Measurements from ENCODE around the gene IFNA2.
"Not testable (repeated sequence)": the region's sequence is repeated elsewhere in the genome, so short reads cannot be mapped to it uniquely, and the experiment has no call there.

The IFNA2 gene

DNA sequence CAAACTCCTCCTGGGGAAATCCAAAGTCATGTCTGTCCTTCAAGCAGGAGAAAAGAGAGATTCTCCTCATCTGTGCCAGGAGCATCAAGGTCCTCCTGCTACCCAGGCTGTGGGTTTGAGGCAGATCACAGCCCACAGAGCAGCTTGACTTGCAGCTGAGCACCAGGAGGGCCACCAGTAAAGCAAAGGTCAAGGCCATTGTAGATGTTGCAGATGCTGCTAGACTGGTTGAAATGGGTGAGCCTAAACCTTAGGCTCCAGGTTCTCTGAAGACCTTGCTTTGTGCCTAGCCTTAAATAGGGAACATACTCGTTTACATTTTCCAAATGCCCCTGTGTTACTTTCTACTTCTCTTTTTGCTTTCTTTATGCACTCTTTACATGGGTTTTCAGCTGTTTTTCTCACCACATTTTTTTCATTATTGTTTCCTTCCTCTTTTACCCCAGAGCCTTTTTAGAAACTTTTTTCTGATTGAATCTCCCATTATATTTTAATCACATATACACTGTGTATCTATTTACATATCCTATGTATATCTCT, at the start of gene IFNA2:
Gene IFNA2, minus strand, starts transcription at position 268 of the 540 bp plus-strand sequence. Its CDS starts 69 bp downstream, at position 199.
- no peak for DNase-seq (ENCODE audit: low read depth)

DNA sequence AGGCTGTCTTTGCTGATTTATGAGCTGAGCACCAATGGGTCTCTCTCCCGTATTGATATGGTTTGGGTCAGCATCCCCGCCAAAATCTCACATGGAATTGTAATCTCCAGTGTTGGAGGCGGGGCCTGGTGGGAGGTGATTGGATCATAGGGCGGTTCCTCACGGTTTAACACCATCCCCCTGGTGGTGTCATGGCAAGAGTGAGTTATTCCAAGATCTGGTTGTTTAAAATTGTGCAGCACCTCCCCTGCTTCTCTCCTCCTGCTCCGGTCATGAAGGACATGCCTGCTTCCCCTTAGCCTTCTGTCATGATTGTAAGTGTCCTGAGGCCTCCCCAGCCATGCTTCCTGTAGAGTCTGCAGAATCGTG, 49.8 kb upstream of the IFNA2 start:
- not testable (repeated sequence) for DNase-seq (ENCODE audit: low read depth)

DNA sequence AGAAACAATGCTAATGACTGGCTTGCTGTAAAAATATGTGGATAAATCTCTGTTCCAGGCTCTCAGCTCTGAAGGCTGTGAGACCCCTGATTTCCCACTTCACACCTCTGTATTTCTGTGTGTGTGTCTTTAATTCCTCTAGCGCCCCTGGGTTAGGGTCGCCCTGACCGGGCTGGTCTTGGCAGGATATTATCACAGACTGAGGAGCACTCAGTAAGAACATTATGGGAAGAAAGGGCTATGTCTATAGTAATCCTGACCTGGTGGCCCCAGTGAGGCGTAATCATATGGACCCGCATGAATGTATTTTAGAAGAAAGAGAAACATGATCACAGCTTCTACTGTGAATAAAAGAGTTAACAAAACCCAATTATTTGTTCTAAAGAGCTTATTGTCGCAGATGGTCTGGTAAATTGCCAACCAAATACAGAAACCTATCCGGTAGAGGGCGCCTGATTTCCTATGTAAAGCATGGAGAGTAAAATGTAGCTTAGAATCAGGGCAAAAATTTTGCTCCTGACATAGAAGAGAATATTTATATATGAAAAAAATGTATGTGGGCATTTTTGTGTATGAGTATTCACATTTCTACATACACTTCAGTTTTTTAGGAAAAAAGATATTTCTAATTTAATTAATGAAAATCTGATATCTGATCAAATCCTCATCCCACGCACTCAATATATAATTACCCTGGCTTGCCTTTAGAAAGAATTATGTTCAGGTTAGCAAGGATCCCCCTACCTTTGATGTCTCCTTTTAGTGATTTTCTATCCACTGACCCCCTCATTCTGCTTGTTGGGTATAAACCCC, 49.2 kb upstream of the IFNA2 start:
- no peak for DNase-seq (ENCODE audit: low read depth)

DNA sequence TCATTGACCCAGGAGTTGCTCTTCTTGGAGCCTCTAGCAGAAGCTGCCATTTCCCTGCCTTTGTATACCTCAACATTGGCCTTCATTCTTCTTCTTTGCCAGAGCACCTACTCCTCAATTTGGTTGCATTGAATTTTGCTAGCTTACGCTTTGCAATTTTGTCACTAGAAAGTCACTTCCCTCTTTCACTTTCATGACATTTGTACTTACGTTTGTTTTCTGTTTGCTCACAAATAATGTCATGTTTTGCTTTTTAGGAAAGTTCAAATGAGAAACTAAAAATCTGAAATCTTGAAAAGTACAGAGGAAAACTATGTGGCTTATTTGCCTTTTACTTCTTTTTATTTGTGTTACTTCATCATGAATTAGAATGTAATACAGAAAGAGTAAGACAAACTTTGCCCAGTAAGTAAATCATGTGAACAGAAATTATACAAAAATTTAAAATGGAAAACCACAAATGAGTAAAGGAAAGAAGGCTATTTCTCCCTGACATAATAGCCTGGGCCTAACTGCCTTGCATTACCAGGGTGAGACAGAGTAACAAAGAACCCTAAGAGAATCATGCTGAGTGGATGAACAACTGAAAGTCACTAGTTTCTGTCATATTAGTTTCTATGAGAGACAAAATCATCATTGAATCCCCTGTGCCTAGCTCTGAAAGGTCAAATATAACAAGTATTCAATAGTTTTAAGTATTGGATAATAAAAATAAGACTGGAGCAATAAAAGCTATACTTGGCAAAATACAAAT, 47.7 kb upstream of the IFNA2 start:
- no peak for DNase-seq (ENCODE audit: low read depth)

DNA sequence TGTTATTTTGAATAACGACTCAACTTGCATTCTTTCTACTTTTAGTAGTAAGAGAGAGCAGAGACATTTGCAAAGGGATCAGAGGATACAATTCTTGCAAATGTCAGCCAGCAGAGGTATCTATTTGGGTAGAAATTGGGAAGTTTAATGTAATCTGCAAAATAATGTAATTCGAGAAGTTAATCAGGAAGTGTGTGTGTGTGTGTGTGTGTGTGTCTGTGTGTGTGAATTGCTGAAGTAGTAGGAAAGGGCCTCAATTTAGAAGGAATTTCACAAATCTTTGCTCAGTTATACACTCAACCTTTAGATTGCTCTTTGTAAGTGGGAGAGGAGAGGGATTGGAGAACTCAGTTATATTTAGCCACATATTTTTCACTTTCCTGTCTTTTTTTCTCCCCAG, 44.0 kb upstream of the IFNA2 start:
- no peak for DNase-seq (ENCODE audit: low read depth)

DNA sequence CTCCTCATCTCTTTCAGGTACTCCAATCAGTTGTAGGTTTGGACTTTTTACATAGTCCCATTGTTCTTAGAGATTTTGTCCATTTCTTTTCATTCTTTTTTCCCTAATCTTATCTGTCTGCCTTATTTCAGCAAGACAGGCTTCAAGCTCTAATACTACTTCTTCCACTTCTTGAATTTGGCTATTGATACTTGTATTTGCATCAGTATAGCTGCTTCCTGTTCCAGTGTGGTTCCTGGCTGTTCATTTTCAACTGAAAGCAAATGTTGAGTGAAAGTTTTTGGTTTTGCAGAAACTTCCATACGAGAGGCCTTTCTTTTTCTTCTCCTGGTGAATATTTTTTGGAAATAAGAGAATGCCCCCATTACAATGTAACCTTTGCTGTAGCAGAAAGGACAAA, 43.0 kb upstream of the IFNA2 start:
- no peak for DNase-seq (ENCODE audit: low read depth)

DNA sequence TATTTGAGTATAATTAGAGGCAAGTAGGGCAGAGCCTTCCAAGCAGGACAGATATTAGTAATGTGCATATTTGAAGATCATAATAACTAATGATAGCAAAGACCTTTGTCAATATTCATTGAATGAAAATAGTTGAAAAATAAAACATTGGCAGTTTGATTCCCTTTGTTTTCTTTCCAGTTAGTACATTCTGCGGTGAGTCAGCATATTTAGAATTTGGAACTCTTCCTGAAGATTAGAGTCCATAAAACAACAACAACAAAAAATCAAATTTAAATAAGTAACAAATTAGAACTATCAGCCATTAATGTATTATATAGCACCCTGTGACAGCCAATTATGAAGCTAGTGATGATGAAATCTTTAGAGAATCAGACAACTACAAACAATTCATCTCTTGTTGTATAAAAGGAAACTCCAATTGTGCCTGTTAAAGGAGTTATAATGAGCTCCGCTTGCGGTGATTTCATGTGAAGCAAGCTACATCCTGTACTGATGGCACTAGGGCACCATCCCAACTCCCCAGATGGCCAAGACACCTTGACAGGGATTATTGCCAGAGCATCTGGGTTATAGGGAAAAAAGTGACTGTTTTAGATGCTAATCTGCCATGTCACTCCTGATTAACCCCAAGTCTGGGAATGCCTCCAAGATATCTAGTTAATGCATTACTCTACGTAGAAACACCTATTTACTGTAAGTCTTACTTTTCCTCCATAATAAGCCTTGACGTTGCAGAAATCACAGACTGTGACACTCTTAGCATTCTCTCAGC, 30.5 kb upstream of the IFNA2 start:
- DNase-seq (ENCODE audit: low read depth): no peak

DNA sequence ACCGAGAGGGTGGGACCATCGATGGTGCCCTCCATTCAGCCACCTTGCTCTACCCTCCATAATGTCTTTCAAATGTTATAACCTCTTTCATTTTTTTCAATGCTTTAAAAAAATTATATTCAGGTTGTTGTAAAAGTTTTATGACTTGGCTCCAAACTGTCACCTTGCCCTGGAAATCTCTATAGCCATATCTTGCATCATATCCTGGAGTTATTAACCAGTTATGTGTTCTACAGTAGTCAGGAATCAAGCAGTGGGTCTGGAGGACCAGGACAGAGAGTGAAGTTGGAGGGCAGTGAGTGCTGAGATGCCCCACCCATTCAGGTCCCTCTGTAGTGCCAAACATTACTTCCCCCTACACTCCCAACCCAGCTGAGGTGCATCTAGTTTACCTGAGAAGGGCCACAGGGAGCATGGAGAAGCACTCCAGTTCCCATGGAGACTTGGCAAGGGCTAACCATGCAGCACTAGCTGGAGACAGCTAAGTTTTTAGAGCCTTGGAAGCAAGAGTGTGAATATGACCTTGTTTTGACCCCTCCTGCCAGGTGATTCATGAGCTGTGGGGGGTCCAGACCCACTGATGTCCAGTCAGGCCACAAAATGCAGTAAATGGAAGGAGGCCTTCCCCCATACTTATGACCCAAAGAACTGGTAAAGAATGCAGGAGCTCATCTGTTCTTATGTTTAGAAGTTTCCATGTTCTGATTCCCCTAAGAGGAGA, 29.2 kb upstream of the IFNA2 start:
- no peak for DNase-seq (ENCODE audit: low read depth)

DNA sequence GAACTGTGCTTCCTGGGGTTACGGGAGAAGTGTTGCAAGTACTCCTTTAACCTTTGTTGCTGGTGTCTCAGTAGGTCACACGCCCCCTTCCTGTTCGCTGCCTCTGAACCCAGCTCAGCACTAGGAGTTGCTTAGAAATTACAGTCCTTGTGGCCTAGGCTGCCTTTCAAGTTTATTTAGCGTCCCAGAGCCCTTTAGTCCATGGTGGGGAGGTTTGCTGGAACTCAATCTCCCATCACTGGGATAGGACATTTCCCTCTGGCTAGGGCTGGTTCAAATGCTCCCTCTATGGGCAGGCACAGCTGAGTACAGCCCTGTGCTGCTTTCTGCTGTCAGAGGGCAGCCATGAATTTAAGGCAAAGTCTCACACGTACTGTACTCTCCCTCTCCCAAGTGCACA, 28.4 kb upstream of the IFNA2 start:
- DNase-seq (ENCODE audit: low read depth): no peak

DNA sequence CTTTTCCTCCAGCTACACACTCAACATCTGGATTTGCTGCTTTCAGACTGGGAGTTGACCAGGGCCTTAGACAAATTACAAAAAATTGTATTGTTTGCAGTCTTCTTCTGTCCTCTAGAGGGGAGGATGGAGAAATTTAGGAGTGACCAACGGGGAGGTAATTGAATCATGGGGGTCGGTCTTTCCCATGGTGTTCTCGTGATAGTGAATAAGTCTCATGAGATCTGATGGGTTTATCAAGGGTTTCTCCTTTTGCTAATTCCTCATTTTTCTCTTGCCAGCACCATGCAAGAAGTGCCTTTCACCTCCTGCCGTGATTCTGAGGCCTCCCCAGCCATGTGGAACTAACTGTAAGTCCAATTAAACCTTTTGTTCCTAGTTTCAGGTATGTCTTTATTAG, 28.0 kb upstream of the IFNA2 start:
- no peak for DNase-seq (ENCODE audit: low read depth)

DNA sequence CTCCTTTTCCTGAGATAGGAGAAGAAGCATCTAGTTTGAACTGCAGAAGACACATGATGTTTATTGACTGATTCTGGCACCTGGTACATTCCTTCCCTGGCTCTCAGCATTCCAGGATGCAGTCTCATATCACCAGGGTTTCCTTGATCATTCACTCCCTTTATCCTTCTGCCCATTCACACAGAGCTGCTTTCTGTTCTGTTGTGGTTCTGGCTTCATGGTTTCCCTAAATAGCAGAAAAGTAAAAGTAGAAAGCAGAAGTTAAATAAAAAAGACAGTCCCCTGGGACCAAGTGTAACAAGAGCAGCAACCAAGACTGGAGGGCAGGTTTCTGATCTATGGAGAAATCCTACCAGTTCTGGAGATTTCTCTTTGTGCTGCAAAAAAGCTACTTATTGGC, 26.9 kb upstream of the IFNA2 start:
- DNase-seq (ENCODE audit: low read depth): no peak

DNA sequence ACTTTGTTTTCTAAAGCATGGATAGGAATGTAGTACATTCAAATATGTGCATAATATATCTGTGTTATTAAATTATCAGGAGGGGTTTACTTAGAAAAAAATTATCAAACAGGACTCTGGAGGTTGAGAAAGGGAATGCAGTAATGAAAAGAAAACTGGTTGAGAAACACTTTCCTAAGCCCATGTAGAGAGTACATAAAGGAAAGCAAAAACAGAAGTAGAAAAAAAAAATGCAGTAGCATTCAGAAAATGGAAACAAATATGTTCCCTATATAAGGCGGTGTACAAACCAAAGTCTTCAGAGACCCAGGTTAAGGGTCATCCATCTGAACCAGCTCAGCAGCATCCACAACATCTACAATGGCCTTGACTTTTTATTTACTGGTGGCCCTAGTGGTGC, 23.6 kb upstream of the IFNA2 start, which contains the start of gene IFNA8:
Gene IFNA8, plus strand, starts transcription at position 301 of the 400 bp plus-strand sequence. Its CDS starts 60 bp downstream, at position 361.
- no peak for DNase-seq (ENCODE audit: low read depth)

DNA sequence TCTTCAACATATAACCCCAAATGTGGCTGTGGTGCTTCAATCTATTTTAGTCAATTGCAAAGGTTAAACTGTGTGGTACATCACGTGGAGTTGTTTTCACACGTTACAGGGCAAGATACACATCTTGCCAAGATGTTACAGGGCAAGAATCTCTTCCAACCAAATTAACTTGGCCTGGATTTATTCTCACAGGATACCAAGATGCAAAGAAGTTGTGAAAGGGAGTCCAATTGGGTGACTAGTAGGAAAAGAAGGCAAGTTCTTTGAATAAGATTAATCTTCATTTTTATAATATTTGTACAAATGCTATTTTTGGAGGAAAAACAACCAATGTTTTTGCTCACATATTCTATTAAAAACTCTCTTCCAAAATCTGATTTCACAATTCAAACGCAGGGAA, 18.9 kb upstream of the IFNA2 start:
- DNase-seq (ENCODE audit: low read depth): no peak

DNA sequence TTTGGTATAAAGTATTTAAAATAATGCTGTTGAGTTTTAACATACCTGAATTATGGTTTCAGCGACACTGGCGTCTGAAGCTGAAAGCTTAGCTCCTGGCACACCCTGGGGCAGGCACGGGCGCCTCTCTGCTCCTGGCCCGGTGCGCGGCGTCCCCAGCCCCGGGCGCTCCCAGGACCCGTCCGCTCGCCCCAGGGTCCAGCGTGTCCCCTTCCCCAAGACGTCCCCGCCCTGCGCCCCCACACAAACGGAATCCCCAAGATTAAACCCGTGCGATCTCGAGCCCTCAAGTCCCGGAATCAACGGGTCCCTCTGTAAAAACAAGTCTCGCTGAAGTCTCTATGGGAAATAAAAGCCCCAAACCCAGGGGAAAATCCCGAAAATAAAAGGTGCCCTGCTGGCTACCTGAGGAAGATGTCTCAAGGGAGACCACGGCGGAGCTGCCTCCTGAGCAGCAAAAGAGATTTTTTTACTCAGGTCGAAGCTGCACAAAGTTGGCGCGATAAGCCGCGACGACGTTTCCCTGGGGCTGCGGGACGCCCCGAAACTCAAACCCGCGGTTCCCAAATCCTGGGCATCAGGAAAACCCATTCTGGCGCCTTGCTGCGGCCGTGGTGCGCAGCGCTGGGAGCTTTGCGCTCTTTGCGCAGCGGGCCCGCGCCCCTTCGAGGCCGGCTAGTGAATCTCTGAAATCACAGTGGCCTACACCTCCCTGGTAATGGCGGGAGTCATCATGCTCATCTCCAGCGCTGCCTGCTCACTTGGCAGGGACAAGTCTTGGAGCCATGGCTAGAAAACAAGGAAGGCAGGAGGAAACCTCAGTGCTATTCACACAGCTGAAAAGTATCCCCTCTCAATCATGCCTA, 17.4 kb upstream of the IFNA2 start:
- no peak for DNase-seq (ENCODE audit: low read depth)

DNA sequence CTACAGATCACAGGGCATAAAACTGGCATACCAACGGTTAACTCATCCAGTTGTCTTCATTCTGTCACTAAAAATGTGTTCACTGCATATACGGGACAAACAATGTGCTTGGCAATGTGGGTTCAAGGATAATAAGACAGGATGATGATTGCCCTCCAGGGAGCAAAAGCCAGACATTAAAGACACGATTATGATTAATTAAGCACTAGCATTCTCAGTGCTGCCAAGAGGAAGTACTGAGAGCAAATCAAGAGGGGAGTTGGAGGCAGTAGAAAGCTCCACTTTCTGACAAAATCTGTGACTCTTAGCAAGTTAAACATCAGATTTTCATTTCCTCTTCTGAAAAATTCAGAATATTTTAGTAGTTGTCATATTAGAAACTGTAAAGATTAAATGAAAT, 14.8 kb upstream of the IFNA2 start:
- no peak for DNase-seq (ENCODE audit: low read depth)

DNA sequence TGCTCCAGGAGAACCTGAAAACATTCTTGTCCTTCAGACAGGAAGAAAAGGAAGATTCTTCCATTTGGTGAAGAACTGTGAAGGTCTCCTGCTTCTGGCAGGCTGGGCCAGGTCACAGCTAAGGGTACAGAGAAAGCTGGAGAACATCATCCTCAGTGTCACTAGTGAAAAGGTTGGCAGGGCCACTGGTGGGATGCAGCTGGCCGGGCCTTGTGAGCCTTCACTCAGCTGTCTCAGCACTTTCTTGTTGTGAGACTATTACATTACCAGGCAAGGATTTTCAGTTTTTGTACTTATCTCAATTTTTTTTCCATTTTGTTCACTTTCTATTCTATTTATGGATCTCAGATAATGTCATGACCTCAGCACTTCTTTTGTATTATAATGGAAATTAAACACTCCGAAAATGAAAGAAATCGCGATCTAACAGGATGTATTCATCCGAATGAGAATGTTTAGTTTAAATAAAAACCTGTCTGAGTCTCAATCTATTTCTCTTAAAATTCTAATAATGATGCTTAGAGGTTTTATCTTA, 13.8 kb upstream of the IFNA2 start:
- DNase-seq (ENCODE audit: low read depth): no peak

DNA sequence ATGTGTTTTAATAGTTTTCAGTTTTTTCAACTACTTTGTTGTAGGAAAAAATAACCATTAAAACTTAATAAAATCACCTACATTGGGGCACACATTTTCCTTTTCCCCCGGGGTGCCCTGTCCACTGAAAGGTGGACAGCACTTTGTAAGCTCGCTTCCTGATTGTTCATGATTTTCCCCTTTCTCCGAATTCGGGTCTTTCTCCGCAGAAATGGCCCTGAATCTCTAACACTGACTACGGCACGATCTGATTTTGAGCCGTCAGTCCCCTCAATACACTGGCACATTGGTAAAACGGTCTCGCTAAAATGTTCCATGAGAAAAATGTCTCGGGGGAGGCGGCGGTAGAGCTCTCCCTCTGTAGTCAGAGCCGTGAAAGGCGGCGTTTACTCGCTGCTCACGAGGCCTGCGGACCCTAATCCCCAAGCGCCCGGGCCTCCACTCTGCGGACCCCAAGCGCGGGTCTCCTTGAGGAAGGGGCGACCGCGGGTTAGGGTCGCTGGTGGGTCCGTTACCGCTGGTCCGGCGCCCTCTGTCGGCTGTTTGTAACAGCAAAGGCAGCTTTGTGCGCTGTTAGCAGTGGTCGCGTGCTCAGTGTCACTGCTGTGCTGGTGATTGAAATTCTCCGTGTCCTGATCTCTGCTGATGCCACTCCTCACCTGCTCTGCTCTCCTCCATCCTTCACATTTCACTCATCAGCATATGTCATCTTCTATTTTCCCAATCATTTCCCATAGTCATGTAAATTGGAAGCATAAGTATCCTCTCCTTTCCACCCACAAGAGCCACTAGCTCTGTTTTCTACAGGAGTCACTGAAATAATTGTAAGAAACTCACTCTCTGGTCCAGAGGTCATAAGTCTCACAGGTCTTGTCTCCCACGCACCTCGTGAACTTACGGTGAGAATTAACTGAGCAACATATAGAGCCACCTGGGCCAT, 10.8 kb upstream of the IFNA2 start:
- DNase-seq (ENCODE audit: low read depth): peak; percentile 23

DNA sequence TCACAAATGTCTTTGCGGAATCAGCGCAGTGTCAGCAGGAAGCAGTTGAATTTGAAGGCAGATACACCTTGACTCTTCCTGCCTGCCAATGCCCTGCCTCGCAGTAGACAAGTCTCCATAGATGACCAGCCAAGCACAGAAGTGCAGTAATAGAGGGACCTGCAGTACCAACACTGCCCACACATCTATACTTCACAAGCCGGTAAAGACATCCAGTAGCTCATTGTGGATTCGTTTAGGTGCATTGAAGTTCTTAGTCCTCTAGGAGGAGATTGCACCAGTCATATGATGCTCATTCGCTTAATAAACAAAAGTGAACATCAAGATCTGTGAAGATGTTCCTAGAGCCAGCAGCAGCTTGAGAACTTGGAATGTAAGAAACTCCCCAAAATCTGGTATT, 7.1 kb upstream of the IFNA2 start:
- DNase-seq (ENCODE audit: low read depth): no peak

DNA sequence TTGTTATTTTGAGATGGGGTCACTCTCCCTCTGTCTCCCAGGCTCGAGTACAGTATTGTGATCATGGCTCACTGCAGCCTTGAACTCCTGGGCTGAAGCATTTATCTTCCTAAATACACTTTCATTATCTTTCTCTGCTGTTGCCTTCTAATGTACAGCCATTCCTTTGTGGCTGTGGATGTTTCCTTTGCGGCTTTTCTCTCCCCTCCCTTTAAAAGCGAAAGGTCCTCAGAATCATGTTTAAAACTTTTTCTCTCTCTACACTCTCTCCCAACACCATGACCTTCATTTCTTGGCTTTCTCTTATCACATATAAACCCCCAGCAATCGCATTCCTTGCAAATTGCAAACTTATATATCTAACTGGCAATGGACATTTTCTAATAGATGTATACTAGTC, 1.6 kb downstream of the IFNA2 start:
- no peak for DNase-seq (ENCODE audit: low read depth)
